Keratinocyte (primary cell): ENCODE data around the gene PLAAT4.

ENCODE experiments used
- EZH2 ChIP-seq: IDR thresholded peaks from one replicate; pipeline ENCODE4 v1.6.1; 2012; ENCODE audit warnings: inconsistent platforms, mild to moderate bottlenecking, low read length, moderate library complexity
- TF ChIP-seq, protein P1 (sequence below), 3 experiments: IDR thresholded peaks in 1 of 3; conservative IDR thresholded peaks in 1 of 3; optimal IDR thresholded peaks in 1 of 3; 2 replicates in 2 of 3; 3 replicates in 1 of 3; pipeline versions ENCODE3 to v1.5.1; 2011; ENCODE audit warnings: low read length in 3 of 3, mild to moderate bottlenecking in 3 of 3, moderate library complexity in 2 of 3, control low read depth in 1 of 3, inconsistent platforms in 1 of 3; ENCODE audit not compliant: insufficient read depth in 2 of 3; ENCODE audit errors: extremely low read depth in 1 of 3

GRCh38 chr11:63586451-63587166 is 50.0 kb downstream of the PLAAT4 start:
- TF ChIP-seq EZH2 = no peak
- TF ChIP-seq, protein P1, sequence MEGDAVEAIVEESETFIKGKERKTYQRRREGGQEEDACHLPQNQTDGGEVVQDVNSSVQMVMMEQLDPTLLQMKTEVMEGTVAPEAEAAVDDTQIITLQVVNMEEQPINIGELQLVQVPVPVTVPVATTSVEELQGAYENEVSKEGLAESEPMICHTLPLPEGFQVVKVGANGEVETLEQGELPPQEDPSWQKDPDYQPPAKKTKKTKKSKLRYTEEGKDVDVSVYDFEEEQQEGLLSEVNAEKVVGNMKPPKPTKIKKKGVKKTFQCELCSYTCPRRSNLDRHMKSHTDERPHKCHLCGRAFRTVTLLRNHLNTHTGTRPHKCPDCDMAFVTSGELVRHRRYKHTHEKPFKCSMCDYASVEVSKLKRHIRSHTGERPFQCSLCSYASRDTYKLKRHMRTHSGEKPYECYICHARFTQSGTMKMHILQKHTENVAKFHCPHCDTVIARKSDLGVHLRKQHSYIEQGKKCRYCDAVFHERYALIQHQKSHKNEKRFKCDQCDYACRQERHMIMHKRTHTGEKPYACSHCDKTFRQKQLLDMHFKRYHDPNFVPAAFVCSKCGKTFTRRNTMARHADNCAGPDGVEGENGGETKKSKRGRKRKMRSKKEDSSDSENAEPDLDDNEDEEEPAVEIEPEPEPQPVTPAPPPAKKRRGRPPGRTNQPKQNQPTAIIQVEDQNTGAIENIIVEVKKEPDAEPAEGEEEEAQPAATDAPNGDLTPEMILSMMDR (optimal IDR thresholded peaks at IDR 0.05 in 1 of 3, IDR thresholded peaks at IDR 0.05 in 1 of 3, conservative IDR thresholded peaks at IDR 0.05 in 1 of 3; ENCODE audit: extremely low read depth in 1 of 3, insufficient read depth in 2 of 3, low read length in 3 of 3) = no peak
